HEK293T (cell line): ENCODE results near the gene CASTOR1.

Experiments
- BHLHE40 ChIP-seq: fragments of 450-650 bp; IDR thresholded peaks from 2 replicates; pipeline ENCODE4 v1.6.1; 2016; ENCODE audit warnings: mild to moderate bottlenecking, moderate library complexity, borderline replicate concordance
- ELF4 ChIP-seq: fragments of 450-650 bp; IDR thresholded peaks from 2 replicates; pipeline ENCODE4 v1.6.1; 2017; ENCODE audit warnings: antibody characterized with exemption
- FOXA1 ChIP-seq: fragments of 450-650 bp; IDR thresholded peaks from 2 replicates; pipeline ENCODE4 v1.6.1; 2016; ENCODE audit warnings: mild to moderate bottlenecking
- FOXK2 ChIP-seq: fragments of 450-650 bp; IDR thresholded peaks from 2 replicates; pipeline ENCODE4 v1.6.1; 2016; ENCODE audit warnings: mild to moderate bottlenecking
- FOXM1 ChIP-seq: fragments of 450-650 bp; IDR thresholded peaks from 2 replicates; pipeline ENCODE4 v1.6.1; 2017; ENCODE audit warnings: mild to moderate bottlenecking, borderline replicate concordance
- HDGF ChIP-seq: fragments of 450-650 bp; IDR thresholded peaks from 2 replicates; pipeline ENCODE4 v1.6.1; 2017; ENCODE audit warnings: antibody characterized with exemption, borderline replicate concordance
- L3MBTL2 ChIP-seq: fragments of 450-650 bp; conservative IDR thresholded peaks from 2 replicates; pipeline ENCODE4 v1.6.1; 2016; ENCODE audit warnings: mild to moderate bottlenecking
- NFRKB ChIP-seq: fragments of 450-650 bp; IDR thresholded peaks from 2 replicates; pipeline ENCODE4 v1.6.1; 2016; ENCODE audit warnings: mild to moderate bottlenecking, moderate library complexity
- SP1 ChIP-seq: fragments of 450-650 bp; IDR thresholded peaks from 2 replicates; pipeline ENCODE4 v1.6.1; 2017
- SUZ12 ChIP-seq: fragments of 450-650 bp; IDR thresholded peaks from 2 replicates; pipeline ENCODE4 v1.6.1; 2016; ENCODE audit warnings: mild to moderate bottlenecking
- TARDBP ChIP-seq: fragments of 450-650 bp; IDR thresholded peaks from 2 replicates; pipeline ENCODE4 v1.6.1; 2016
- ZNF384 ChIP-seq: fragments of 450-650 bp; IDR thresholded peaks from 2 replicates; pipeline ENCODE4 v1.6.1; 2016
- TF ChIP-seq, protein P1 (sequence below): fragments of 450-650 bp; IDR thresholded peaks from 2 replicates; pipeline ENCODE4 v1.6.1; 2016

- TF ChIP-seq FOXM1 (no peak), NFRKB (no peak), BHLHE40 (no peak), FOXA1 (no peak), SUZ12 (no peak), HDGF (no peak), ELF4 (no peak), SP1 (no peak), TARDBP (no peak), ZNF384 (no peak), FOXK2 (no peak), L3MBTL2 (no peak)
- TF ChIP-seq, protein P1, sequence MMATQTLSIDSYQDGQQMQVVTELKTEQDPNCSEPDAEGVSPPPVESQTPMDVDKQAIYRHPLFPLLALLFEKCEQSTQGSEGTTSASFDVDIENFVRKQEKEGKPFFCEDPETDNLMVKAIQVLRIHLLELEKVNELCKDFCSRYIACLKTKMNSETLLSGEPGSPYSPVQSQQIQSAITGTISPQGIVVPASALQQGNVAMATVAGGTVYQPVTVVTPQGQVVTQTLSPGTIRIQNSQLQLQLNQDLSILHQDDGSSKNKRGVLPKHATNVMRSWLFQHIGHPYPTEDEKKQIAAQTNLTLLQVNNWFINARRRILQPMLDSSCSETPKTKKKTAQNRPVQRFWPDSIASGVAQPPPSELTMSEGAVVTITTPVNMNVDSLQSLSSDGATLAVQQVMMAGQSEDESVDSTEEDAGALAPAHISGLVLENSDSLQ = no peak
These were observed 2.3 kb downstream of the CASTOR1 start for GRCh38 chr22:30286813-30287647.
